Activated CD8-positive, alpha-beta memory T cell treated with anti-CD3 and anti-CD28 coated beads for 4 hours (primary cell): Measurements from ENCODE around the gene NCBP2.
"Not testable (repeated sequence)": the region's sequence is repeated elsewhere in the genome, so short reads cannot be mapped to it uniquely, and the experiment has no call there.

Experiments
- DNase-seq, 2 donors: peaks; one replicate each; pipeline ENCODE4 v3.0.0-alpha.2; 2020; ENCODE audit warnings: low read depth in 2 of 2

Gene NCBP2

DNA sequence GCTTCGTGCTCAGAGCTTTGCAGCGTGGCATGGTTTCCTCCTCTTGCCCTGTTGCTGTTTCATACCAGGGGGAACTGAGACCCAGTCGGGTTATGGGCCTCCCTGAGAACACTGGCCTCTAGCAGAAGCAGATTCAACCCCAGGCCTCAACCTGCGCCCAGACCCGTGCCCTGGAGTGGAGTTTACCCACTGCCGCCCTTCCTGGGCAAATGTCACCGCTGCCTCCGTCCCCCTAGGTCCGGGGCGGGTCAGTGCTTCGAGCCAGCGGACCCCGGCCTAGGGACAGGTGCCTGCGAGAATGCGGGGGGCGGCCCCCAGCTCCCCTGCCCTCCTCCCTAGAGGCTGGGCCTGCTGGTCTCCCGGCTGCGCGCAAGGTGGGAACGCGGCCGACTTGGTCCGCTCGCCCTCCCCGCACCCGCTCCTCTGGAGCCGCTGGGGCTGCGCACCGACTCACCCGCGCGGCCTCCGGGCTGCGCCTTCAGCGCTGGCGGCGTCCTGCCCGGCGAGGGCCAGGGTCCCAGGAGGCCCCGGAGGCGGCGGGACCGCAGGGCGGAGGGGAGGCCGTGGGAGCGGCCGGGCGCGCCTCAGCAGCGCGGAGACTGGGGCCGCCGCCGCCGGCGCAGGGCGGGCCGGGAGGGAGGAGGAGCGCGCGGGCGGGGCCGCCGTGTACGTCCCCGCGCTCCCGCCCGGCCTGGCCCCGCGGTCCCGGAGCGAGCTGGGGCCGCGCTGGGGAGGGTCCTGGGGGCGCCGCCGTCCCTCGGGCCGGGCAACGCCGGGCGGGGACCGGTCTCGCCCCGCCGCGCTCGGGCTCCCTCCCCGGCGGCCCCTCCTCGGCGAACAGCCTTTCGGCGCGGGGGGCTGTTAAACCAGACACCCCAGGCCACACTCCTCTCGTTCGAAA lies 26.2 kb upstream of the NCBP2 start, which contains the start of gene PIGZ:
TSS of gene PIGZ (minus strand) at position 601 of the 901 bp plus-strand sequence. CDS start 16,802 bp downstream, outside the sequence.
- DNase-seq, result no peak

- no peak for DNase-seq
These were observed 25.3 kb upstream of the NCBP2 start for GRCh38 chr3:196967412-196968232.

- no peak for DNase-seq
These were observed 24.4 kb upstream of the NCBP2 start for GRCh38 chr3:196966526-196967401.

GRCh38 chr3:196965804-196966173 lies 23.5 kb upstream of the NCBP2 start:
- DNase-seq, result no peak

DNA sequence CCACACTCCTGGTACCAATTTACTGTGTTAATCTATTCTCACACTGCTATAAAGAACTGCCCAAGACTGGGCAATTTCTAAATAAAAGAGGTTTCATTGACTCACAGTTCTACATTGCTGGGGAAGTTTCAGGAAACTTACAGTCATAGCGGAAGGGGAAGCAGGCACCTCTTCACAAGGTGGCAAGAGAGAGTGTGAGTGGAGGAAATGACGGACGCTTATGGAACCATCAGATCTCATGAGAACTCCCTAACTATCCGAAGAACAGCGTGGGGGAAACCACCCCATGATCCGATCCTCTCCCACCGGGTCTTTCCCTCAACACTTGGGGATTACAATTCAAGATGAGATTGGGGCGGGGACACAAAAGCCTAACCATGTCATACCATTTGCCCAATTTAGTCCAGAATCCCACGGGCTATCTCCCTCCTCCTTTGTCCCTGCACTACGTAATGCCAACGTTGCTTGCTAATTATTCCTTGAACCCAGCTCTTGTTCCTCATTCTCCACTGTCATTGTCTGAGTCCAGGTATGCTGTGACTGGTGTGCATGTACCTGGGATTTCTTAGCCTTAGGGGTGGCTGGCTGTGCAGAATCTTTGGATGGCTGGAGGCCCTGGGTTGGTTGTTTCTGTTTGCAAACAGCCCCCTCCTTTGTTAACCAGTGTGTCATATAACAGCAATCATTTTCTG lies 22.9 kb upstream of the NCBP2 start:
- DNase-seq, result no peak

GRCh38 chr3:196963631-196963953 lies 21.3 kb upstream of the NCBP2 start:
- no peak for DNase-seq

GRCh38 chr3:196962930-196963630 lies 20.8 kb upstream of the NCBP2 start:
- DNase-seq, result no peak

- DNase-seq, result no peak
These were observed 20.0 kb upstream of the NCBP2 start for GRCh38 chr3:196962108-196962929.

DNA sequence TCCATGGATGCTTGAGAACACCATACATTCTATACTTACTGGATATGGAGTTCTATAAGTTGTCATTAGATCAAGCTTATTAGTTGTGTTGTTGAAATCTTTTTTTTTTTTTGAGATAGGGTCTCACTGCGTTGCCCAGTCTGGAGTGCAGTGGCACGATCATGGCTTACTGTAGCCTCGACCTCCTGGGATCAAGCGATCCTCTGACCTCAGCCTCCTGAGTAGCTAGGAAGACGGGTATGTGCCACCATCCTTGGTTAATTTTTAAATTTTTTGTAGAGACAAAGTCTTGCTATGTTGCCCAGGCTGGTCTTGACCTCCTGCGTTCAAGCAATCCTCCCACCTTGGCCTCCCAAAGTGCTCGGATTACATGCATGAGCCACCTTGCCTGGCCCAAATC lies 12.5 kb upstream of the NCBP2 start:
- DNase-seq, result no peak

DNA sequence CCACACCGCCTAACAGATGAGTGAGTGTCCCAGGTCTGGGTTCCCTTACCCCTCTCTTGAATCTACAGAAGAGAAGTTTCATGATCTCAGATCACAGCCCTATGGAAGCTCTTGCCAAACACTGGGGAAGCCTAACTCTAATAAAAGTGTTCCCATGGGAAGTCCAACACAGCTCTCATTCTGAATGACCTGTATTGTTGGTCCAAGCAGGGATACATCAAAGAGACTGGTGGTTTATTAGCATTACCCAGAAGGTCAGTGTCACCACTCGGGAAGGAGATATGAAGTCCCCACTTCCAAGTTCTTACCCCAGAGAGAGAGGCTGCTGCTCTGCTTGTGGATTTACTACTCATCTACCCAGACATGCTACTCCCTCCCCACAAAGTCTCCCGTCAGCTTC lies 9.0 kb upstream of the NCBP2 start:
- no peak for DNase-seq

- DNase-seq, result no peak
These were observed 7.4 kb upstream of the NCBP2 start for GRCh38 chr3:196949750-196950149.

DNA sequence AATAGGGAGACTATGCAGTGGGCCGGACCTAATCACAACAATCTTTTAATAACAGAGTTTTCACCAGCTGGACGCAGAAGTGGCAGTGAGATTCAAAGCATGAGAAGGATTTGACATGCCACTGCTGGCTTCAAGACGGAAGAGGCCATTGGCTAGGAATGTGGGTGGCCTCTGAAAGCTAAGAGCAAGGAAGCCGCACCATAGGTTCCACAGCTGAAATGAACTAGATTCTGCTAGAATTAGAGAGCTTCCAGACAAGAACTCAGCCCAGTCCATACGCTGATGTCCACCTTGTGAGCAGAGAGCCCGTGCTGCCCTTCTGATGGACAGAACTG lies 6.9 kb upstream of the NCBP2 start:
- no peak for DNase-seq

DNA sequence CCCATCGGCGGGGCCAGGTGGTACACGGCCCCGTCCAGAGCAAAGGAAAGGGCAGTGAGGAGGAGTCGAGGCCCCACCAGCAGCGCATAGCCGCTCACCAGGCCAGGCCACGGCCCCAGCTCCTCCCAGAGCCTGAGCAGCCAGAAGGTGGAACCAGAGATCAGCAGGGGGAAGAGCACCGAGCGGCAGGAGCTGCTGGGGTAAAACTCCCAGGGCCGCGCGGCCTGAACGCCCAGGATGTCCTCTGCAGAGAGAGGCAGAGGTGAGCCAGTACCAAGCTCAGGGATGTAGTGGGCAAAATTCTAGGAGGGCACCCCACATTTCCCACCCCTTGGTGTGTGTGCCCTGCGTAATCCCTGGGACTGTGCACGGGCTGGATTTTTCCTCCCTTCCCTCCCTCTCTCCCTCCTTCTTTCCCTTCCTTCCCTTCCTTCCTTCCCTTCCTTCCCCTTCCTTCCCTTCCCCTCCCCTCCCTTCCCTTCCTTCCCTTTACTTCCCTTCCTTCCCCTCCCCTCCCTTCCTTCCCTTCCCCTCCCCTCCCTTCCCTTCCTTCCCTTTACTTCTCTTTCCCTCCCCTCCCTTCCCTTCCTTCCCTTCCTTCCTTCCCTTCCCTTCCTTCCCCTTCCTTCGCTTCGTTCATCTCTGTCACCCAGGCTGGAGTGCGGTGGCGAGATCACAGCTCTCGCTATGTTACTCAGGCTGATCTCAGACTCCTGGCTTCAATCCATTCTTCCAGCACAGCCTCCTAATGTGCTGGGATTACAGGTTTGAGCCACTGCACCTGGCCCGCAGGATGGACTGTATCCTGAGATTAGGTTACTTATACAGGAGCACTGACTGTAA lies 6.3 kb upstream of the NCBP2 start:
- DNase-seq, result no peak

GRCh38 chr3:196947860-196948441 lies 5.6 kb upstream of the NCBP2 start:
- DNase-seq, result no peak

- DNase-seq, result no peak
These were observed 5.0 kb upstream of the NCBP2 start for GRCh38 chr3:196947136-196947859.

DNA sequence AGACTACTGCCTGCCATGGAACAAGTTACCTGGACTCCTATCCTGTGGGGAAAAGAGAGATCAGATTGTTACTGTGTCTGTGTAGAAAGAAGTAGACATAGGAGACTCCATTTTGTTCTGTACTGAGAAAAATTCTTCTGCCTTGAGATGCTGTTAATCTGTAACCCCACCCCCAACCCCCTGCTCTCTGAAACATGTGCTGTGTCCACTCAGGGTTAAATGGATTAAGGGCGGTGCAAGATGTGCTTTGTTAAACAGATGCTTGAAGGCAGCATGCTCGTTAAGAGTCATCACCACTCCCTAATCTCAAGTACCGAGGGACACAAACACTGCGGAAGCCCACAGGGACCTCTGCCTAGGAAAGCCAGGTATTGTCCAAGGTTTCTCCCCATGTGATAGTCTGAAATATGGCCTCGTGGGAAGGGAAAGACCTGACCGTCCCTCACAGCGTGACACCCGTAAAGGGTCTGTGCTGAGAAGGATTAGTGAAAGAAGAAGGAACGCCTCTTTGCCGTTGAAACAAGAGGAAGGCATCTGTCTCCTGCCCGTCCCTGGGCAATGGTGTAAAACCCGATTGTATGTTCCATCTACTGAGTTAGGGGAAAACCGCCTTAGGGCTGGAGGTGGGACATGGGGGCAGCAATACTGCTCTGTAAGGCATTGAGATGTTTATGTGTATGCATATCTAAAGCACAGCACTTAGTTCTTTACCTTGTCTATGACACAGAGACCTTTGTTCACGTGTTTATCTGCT lies 1.9 kb upstream of the NCBP2 start:
- DNase-seq, result not testable (repeated sequence)

DNA sequence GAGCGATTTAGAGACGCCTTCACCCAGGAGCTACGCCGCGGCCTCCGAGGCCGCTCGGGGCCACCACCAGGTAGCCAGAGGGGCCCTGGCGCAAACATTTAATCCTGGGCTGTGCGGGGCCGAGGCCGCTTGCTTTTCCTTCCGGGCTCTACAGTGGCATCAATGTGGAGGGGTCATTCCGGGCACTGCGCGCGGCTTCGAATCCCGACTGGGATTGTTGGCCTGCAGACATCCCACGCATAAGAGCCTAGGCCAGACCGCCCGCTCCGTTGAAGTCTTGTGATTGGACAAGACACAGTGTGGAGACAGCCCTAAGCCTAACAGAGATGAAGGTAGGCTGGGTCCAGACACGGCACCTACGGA lies 568 bp upstream of the NCBP2 start:
- peak in 1 of 2 donors; percentile 4 for DNase-seq
